Breast epithelium (tissue), 3 donors: Measurements from ENCODE around the gene LIPK.

Experiments used
- CTCF ChIP-seq, 3 donors: fragments of 450-650 bp; IDR thresholded peaks; one replicate each; pipeline ENCODE4 v1.5.1; 2016 to 2017; ENCODE audit warnings: antibody characterized with exemption in 3 of 3, mild to moderate bottlenecking in 3 of 3, moderate library complexity in 3 of 3
- POLR2AphosphoS5 ChIP-seq, 3 donors: sonication (generic); formaldehyde crosslinking; IDR thresholded peaks; one replicate each; pipeline ENCODE4 v1.6.1; 2017; ENCODE audit warnings: antibody characterized with exemption in 3 of 3

GRCh38 chr10:88661577-88661976 is 44.5 kb upstream of the LIPK start:
- no peak for TF ChIP-seq CTCF (IDR thresholded peaks at IDR 0.05)
- TF ChIP-seq POLR2AphosphoS5 (IDR thresholded peaks at IDR 0.05) = no peak
